Spinal cord (tissue), 10 donors: Measurements from ENCODE around the gene FAM90A26. TPM values are rescaled to one million over a fixed set of nuclear protein-coding genes. Genes with fewer than 3 reads are reported as not detected.
A peak's percentile ranks its signal among the peaks of the same experiment; 100 is the strongest.
"Not testable (repeated sequence)": the region's sequence is repeated elsewhere in the genome, so short reads cannot be mapped to it uniquely, and the experiment has no call there.

Experiments
- DNase-seq, 6 donors: peaks; one replicate each; pipeline versions ENCODE4 v3.0.0 to v3.0.0-alpha.2; 2013 to 2015; ENCODE audit warnings: low spot score in 6 of 6, low read depth in 4 of 6
- H3K27ac ChIP-seq: one replicate; pipeline ENCODE4 v1.5.1; 2013; ENCODE audit warnings: low read depth, low read length, control low read depth
- H3K27me3 ChIP-seq: one replicate; pipeline ENCODE4 v1.6.1; 2013; ENCODE audit warnings: low read length; ENCODE audit not compliant: control insufficient read depth, insufficient read depth
- H3K36me3 ChIP-seq: one replicate; pipeline ENCODE4 v1.6.1; 2013; ENCODE audit warnings: low read length; ENCODE audit not compliant: control insufficient read depth, insufficient read depth
- H3K4me1 ChIP-seq: one replicate; pipeline ENCODE4 v1.6.1; 2013; ENCODE audit warnings: low read length; ENCODE audit not compliant: control insufficient read depth, insufficient read depth
- H3K4me3 ChIP-seq: one replicate; pipeline ENCODE4 v1.5.1; 2013; ENCODE audit warnings: low read depth, low read length, control low read depth
- H3K9me3 ChIP-seq: one replicate; pipeline ENCODE4 v1.6.1; 2013; ENCODE audit warnings: low read length; ENCODE audit not compliant: control insufficient read depth, insufficient read depth
- WGBS: methylation state at CpG from one replicate; pipeline ENCODE4 v1.1.5; 2013; ENCODE audit warnings: missing lambda C conversion rate; ENCODE audit not compliant: insufficient coverage; 5-methylcytosine and 5-hydroxymethylcytosine counted together
- polyA plus RNA-seq, 2 donors: library from polyadenylated mRNA; unstranded; fragments of 120-200 nt; gene quantifications; one replicate each; pipeline ENCODE4 v1.2.1, GENCODE V29; 2013; ENCODE audit not compliant: insufficient read length in 2 of 2
- total RNA-seq, 2 donors: library from RNA; depleted of rRNA in 1 of 2; stranded (reverse); fragments of 120-200 nt in 1 of 2; fragments of >200 nt in 1 of 2; gene quantifications; one replicate each; pipeline versions ENCODE4 v1.2.3 to v1.2.4, GENCODE V29; 2013 to 2014
- donor health status: healthy.

FAM90A26 gene
- total and polyA plus RNA-seq, 4 donors, result 0.20 TPM; not detected in 3

DNA sequence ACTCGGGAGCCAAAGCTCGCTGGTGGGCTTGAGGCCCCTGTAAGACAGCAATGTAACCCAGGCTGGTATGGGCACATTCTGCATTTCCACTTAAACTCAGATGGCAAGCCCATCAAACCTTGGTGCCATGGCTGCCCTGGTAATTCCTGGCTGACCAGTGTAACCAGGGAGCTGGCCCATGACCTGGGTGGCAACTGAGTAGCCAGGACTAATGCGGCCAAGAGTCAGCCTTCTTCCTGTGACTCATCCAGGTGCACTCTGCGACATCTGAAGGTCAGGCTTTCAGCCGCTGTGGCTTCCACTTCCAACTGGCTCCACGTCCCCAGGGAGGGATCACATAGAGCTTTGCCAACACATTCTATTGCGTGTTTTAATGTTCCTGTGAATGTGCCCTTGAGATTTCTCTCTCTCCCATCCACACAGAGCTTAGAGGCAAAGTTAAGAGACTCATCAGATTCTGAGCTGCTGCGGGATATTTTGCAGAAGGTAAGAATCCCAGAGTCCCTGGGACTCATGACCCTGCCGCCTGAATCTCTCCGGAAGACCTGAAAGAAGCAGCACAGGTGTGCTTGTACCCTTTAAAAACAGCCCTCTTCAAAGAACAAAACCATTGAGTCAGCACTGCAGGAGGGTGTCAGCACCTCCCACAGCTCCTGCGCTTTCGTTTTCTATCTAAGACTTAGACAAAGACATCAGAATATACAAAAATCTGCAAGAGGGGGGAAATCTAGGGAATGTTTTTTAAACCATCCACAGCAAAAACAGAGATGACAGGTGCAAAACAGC is 14.9 kb upstream of the FAM90A26 start:
- H3K4me3 ChIP-seq, H3K36me3 ChIP-seq, H3K9me3 ChIP-seq, H3K27me3 ChIP-seq, H3K4me1 ChIP-seq, H3K27ac ChIP-seq: not testable (repeated sequence)
- 79% methylated on average over 4 of the region's 12 CpGs for WGBS
- DNase-seq, result peak in 1 of 6 donors; percentile 0

DNA sequence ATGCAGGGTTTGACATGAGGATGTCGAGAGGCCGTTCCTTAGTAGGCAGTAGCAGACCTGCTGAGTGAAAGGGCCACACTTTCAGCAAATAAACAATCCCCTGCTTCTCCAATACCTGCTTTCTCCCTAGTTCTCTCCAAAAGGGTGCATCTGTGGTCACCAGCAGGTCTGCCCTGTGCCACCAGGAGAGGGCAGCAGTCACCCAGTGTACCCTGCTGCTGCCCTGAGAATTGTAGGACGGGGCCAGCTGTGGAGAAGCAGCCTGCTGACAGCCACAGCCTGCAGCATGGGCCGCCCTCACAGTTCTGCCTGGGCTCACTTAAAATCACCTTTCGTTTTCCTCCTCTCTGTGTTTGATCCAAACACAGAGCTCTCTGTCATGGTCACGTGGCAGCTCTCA is 11.8 kb upstream of the FAM90A26 start:
- DNase-seq, H3K27ac ChIP-seq, H3K4me1 ChIP-seq, H3K36me3 ChIP-seq, H3K4me3 ChIP-seq, H3K9me3 ChIP-seq, H3K27me3 ChIP-seq: not testable (repeated sequence)
- 30% methylated on average over 4 of the region's 6 CpGs for WGBS

DNA sequence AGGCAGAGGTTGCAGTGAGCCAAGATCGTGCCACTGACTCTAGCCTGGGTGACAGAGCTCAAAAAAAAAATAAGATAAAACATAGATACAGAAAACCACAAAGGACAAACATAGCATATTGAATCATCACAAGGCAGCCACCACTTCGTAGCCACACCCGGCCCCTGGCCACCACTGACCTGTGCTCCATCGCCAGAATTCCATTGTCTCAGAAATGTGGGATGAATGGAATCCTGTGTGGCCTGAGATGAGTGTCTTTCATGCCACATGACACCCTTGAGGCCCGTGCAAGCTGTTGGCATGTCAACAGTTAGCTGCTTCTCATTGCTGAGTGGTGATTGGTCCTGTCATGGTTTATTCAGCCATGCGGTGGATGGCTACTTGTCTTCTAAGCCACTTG is 10.2 kb upstream of the FAM90A26 start:
- H3K9me3 ChIP-seq, H3K4me3 ChIP-seq, H3K27me3 ChIP-seq, DNase-seq, H3K27ac ChIP-seq, H3K4me1 ChIP-seq, H3K36me3 ChIP-seq: not testable (repeated sequence)
- no CpG with 5 or more reads among the region's 6 CpGs for WGBS

DNA sequence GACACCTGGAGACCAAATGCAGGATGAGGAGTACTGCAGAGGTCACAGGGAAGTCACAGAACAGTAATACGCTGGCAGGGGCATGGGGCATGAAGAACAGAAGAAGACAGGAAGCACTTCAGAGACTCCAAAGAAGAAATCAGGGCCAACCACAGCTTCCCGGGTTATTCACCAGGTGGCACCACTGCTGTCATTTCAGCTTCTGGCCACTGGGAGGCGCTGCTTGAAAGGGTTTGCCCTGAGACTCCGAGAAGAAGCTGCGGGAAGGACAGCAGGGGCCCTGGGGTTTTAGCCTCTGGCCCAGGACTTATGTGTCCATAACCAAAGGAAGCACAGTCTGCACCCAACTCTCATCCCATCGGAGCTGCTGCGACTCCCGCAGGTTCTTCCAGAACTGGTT is 4.2 kb upstream of the FAM90A26 start:
- not testable (repeated sequence) for DNase-seq, H3K9me3 ChIP-seq, H3K27me3 ChIP-seq, H3K36me3 ChIP-seq, H3K27ac ChIP-seq, H3K4me1 ChIP-seq, H3K4me3 ChIP-seq
- 0% methylated on average over 1 of the region's 8 CpGs for WGBS

DNA sequence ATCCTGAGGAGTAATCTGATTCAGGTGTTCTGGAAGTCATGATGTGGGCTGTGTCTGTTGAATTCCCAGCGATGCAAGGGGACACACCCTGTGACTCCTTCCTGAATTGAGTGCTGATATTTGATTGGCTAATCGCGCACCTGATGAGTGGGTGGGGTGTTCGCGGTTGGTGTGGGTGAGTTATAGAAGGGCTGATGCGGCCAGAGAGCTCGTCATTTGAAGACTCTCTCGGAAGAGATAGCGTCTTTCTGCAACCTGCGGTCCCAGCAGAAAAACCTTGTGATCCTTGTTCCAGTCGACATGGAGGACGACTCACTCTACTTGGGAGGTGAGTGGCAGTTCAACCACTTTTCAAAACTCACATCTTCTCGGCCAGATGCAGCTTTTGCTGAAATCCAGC is 40.1 kb downstream of the FAM90A26 start, which contains the start of gene USP17L10:
Gene USP17L10 (plus strand): TSS at position 301 of the 400 bp plus-strand sequence. CDS start 0 bp downstream, at position 301.
- DNase-seq, result not testable (repeated sequence)
- no CpG with 5 or more reads among the region's 13 CpGs for WGBS

DNA sequence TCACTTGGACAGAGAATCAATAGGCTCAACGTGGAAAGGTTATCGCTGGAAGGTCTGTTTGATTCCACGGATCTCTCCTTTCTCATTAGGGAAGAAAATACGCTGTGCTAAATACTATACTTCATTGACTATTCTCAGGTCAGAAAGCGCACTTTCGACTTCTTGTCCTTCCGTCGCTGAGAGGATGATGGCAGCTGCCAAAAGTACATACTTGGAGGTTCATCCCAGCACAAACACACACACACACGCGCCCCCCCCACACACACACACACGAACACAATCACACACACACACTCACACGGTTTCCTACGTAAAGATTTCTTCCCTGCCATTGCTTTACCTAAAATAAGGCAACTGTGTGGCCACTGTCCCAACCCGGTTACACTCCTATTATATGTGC is 44.5 kb downstream of the FAM90A26 start:
- H3K36me3 ChIP-seq, H3K9me3 ChIP-seq, DNase-seq, H3K4me3 ChIP-seq, H3K27ac ChIP-seq, H3K4me1 ChIP-seq, H3K27me3 ChIP-seq: not testable (repeated sequence)
- 98% methylated on average over 5 of the region's 14 CpGs for WGBS

More for the DNA sequence above, 40.1 kb downstream of the FAM90A26 start, which contains the start of gene USP17L10:
- not testable (repeated sequence) for H3K36me3 ChIP-seq, H3K4me3 ChIP-seq, H3K4me1 ChIP-seq, H3K27me3 ChIP-seq, H3K27ac ChIP-seq, H3K9me3 ChIP-seq

DNA sequence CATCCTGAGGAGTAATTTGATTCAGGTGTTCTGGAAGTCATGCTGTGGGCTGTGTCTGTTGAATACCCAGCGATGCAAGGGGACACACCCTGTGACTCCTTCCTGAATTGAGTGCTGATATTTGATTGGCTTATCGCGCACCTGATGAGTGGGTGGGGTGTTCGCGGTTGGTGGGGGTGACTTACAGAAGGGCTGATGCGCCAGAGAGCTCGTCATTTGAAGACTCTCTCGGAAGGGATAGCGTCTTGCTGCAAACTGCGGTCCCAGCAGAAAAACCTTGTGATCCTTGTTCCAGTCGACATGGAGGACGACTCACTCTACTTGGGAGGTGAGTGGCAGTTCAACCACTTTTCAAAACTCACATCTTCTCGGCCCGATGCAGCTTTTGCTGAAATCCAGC is 44.9 kb downstream of the FAM90A26 start, which contains the start of gene USP17L11:
Gene USP17L11 (plus strand): TSS at position 301 of the 400 bp plus-strand sequence. CDS start 0 bp downstream, at position 301.
- not testable (repeated sequence) for H3K9me3 ChIP-seq, H3K27me3 ChIP-seq, DNase-seq, H3K4me3 ChIP-seq, H3K27ac ChIP-seq, H3K36me3 ChIP-seq, H3K4me1 ChIP-seq
- WGBS, result no CpG with 5 or more reads among the region's 14 CpGs

DNA sequence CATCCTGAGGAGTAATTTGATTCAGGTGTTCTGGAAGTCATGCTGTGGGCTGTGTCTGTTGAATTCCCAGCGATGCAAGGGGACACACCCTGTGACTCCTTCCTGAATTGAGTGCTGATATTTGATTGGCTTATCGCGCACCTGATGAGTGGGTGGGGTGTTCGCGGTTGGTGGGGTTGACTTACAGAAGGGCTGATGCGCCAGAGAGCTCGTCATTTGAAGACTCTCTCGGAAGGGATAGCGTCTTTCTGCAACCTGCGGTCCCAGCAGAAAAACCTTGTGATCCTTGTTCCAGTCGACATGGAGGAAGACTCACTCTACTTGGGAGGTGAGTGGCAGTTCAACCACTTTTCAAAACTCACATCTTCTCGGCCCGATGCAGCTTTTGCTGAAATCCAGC is 49.6 kb downstream of the FAM90A26 start, which contains the start of gene USP17L12:
Gene USP17L12 (plus strand): TSS at position 301 of the 400 bp plus-strand sequence. CDS start 0 bp downstream, at position 301.
- not testable (repeated sequence) for DNase-seq, H3K27ac ChIP-seq, H3K36me3 ChIP-seq, H3K27me3 ChIP-seq, H3K4me3 ChIP-seq, H3K4me1 ChIP-seq, H3K9me3 ChIP-seq
- WGBS, result no CpG with 5 or more reads among the region's 13 CpGs

DNA sequence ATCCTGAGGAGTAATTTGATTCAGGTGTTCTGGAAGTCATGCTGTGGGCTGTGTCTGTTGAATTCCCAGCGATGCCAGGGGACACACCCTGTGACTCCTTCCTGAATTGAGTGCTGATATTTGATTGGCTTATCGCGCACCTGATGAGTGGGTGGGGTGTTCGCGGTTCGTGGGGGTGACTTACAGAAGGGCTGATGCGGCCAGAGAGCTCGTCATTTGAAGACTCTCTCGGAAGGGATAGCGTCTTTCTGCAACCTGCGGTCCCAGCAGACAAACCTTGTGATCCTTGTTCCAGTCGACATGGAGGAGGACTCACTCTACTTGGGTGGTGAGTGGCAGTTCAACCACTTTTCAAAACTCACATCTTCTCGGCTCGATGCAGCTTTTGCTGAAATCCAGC is 54.4 kb downstream of the FAM90A26 start, which contains the start of gene USP17L13:
Gene USP17L13 (plus strand): TSS at position 301 of the 400 bp plus-strand sequence. CDS start 0 bp downstream, at position 301.
- not testable (repeated sequence) for H3K9me3 ChIP-seq, DNase-seq, H3K4me3 ChIP-seq, H3K36me3 ChIP-seq, H3K27me3 ChIP-seq, H3K4me1 ChIP-seq, H3K27ac ChIP-seq
- no CpG with 5 or more reads among the region's 14 CpGs for WGBS
